ENCODE data around the gene TSSC4.

GRCh38 chr11:2452321-2453012, 51.9 kb downstream of the TSSC4 start:
- TF ChIP-seq POLR2A (IDR thresholded peaks at IDR 0.05; ENCODE audit: low read length) (no peak), GATA1 (IDR thresholded peaks at IDR 0.05; ENCODE audit: low read depth, low read length) (no peak)
